ENCODE results near the gene DLGAP1. TPM values are rescaled to one million over a fixed set of nuclear protein-coding genes. Genes with fewer than 3 reads are reported as not detected.
"Not testable (repeated sequence)": the region's sequence is repeated elsewhere in the genome, so short reads cannot be mapped to it uniquely, and the experiment has no call there.

The DLGAP1 gene
- total RNA-seq, 1 donor from 2014 or later = not detected

- intact Hi-C loops (cut with micrococcal nuclease) = loop anchor here (5.0 kb wide), 1 partner anchor 405 kb away; the partner anchor contains the start of gene MYL12B
These were observed 787.6 kb downstream of the DLGAP1 start for GRCh38 chr18:3667255-3668137.

- intact Hi-C loops (cut with micrococcal nuclease) = loop anchor here (1.0 to 5.0 kb wide), 7 partner anchors 60 to 404 kb away; partner anchors contain the start of gene MYL12B
These were observed 788.4 kb downstream of the DLGAP1 start for GRCh38 chr18:3666526-3667254.

GRCh38 chr18:3665780-3666525, 789.2 kb downstream of the DLGAP1 start:
- intact Hi-C loops (cut with micrococcal nuclease) = loop anchor here (1.0 to 5.0 kb wide), 7 partner anchors 60 to 404 kb away; partner anchors contain the start of gene MYL12B

GRCh38 chr18:3665204-3665603, 789.9 kb downstream of the DLGAP1 start:
- intact Hi-C loops (cut with micrococcal nuclease) = loop anchor here (5.0 kb wide), 1 partner anchor 403 kb away; the partner anchor contains the start of gene MYL12B

- intact Hi-C loops (cut with micrococcal nuclease) = loop anchor here (5.0 kb wide), 1 partner anchor 402 kb away; the partner anchor contains the start of gene MYL12B
These were observed 790.4 kb downstream of the DLGAP1 start for GRCh38 chr18:3664563-3665178.

GRCh38 chr18:3663870-3664512, 791.1 kb downstream of the DLGAP1 start:
- intact Hi-C loops (cut with micrococcal nuclease) = no loop called here

- intact Hi-C loops (cut with micrococcal nuclease) = no loop called here
These were observed 793.1 kb downstream of the DLGAP1 start for GRCh38 chr18:3661989-3662388.

- intact Hi-C loops (cut with micrococcal nuclease) = no loop called here
These were observed 794.2 kb downstream of the DLGAP1 start for GRCh38 chr18:3660739-3661515.

- intact Hi-C loops (cut with micrococcal nuclease) = no loop called here
These were observed 796.6 kb downstream of the DLGAP1 start for GRCh38 chr18:3658529-3658928.

- intact Hi-C loops (cut with micrococcal nuclease) = no loop called here
These were observed 799.7 kb downstream of the DLGAP1 start for GRCh38 chr18:3655254-3656050.

GRCh38 chr18:3654442-3655253, 800.5 kb downstream of the DLGAP1 start:
- intact Hi-C loops (cut with micrococcal nuclease) = no loop called here

GRCh38 chr18:3653851-3654441, 801.2 kb downstream of the DLGAP1 start:
- intact Hi-C loops (cut with micrococcal nuclease) = no loop called here

GRCh38 chr18:3653263-3653850, 801.8 kb downstream of the DLGAP1 start:
- intact Hi-C loops (cut with micrococcal nuclease) = no loop called here

- intact Hi-C loops (cut with micrococcal nuclease) = no loop called here
These were observed 802.5 kb downstream of the DLGAP1 start for GRCh38 chr18:3652380-3653262.

GRCh38 chr18:3651266-3651665, 803.8 kb downstream of the DLGAP1 start:
- intact Hi-C loops (cut with micrococcal nuclease) = no loop called here

- intact Hi-C loops (cut with micrococcal nuclease) = not testable (repeated sequence)
These were observed 804.5 kb downstream of the DLGAP1 start for GRCh38 chr18:3650521-3651042.
